HG02763 (cell line): ENCODE data around the gene ZNF335.

Experiments used
- ATAC-seq: cut with Tn5 transposase; IDR thresholded peaks from one replicate; pipeline ENCODE4 v1.9.1; 2021; ENCODE audit warnings: mild to moderate bottlenecking, moderate library complexity; ENCODE audit not compliant: unreplicated experiment

Gene ZNF335, protein sequence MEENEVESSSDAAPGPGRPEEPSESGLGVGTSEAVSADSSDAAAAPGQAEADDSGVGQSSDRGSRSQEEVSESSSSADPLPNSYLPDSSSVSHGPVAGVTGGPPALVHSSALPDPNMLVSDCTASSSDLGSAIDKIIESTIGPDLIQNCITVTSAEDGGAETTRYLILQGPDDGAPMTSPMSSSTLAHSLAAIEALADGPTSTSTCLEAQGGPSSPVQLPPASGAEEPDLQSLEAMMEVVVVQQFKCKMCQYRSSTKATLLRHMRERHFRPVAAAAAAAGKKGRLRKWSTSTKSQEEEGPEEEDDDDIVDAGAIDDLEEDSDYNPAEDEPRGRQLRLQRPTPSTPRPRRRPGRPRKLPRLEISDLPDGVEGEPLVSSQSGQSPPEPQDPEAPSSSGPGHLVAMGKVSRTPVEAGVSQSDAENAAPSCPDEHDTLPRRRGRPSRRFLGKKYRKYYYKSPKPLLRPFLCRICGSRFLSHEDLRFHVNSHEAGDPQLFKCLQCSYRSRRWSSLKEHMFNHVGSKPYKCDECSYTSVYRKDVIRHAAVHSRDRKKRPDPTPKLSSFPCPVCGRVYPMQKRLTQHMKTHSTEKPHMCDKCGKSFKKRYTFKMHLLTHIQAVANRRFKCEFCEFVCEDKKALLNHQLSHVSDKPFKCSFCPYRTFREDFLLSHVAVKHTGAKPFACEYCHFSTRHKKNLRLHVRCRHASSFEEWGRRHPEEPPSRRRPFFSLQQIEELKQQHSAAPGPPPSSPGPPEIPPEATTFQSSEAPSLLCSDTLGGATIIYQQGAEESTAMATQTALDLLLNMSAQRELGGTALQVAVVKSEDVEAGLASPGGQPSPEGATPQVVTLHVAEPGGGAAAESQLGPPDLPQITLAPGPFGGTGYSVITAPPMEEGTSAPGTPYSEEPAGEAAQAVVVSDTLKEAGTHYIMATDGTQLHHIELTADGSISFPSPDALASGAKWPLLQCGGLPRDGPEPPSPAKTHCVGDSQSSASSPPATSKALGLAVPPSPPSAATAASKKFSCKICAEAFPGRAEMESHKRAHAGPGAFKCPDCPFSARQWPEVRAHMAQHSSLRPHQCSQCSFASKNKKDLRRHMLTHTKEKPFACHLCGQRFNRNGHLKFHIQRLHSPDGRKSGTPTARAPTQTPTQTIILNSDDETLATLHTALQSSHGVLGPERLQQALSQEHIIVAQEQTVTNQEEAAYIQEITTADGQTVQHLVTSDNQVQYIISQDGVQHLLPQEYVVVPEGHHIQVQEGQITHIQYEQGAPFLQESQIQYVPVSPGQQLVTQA (N-terminal part only)

DNA sequence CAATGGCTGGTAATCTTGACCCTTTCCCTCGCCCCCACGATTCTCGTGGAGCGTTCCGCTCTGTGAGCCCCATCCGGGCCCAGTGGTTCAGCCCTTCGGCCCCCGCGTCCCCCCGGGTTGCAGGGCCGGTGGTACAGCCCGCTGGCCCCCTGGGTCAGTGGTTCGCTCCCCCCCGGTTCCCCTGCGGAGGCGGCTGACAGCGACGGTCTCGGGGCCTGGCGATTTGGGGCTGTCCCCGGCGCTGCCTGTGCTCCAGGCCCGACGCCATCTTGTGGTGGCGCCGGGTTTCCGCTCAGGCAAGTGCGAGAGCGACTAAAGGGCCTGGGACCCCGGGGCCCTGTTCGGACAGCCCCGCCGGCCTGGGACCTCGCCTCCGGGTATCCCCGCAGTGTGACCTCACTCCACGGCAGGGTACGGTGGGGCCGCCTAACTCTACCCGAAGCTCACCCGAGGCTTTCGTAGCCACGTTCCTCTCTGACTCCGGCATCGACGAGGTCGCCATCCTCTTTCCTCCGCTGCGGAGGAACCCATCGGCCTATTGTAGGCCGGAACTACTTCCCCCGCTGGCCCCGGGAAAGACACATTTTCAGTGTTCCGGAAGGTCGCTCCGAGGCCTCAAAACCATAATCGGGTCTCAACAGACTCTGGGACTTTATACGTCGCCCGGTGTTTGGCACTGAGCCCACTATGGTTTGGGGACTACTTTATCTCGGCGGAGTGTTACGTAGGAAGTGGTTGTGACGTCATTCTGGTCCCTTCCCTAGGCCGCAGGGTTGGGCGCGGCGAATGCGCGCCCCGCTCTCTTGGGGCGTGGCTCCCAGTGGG is at the start of gene ZNF335:
Gene ZNF335 (minus strand): TSS at position 529 of the 825 bp plus-strand sequence. CDS start 793 bp downstream, outside the sequence.
- peak; percentile 76 for ATAC-seq

DNA sequence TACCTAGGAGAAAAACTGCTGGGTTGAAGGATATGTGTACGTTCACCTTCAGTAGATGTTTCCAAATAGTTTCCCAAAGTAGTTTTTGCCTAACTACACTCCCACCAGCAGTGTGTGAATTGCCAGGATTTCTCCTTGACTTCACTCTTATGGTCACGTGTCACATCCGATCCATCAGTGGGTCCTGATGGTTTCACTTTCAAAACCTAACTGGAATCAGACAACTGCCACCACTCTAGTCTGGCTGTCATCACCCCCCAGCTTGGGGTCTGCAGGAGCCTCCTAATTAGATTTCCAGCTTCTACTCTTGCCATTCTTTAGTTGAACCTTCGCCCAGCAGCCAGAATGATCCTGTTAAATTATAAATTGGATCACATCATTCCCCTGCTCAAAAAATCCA is 48.6 kb upstream of the ZNF335 start:
- no peak for ATAC-seq

DNA sequence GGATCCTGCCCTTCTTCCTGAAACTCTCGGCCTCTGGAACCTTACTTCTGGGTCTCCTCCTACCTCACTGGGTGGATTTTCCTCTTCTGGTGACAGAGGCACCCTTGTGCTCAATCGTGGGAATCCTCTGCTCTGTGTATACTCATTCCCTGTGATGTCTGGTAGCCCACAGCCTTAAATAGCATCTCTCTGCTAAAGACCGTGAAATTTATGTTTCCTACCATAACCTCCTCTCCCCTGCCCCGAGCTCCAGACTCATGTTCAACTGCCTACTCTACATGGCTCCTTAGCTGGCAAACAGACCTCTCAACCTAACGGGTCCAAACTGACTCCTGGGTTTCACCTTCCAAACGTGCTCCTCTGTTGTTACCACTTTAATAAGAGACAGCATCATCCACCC is 46.6 kb upstream of the ZNF335 start:
- ATAC-seq, result no peak

DNA sequence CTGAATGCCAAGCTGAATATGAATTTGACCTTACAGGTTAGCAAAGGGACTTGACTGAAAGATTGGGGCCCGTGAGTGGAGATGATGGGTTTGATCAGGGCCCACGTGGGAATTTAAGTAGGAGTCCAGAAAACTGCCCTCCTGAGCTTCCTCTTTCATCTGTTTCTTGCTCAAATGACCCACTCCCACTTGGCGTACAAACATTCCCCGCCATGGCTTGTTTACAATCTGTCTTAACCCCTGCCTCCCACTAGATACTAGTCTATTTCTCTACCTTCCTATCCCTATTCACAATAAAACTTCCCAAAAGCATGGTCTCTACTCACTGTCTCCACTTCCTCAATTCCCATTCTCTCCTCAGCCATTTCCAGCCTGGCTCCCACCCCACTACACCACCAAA is 46.1 kb upstream of the ZNF335 start:
- ATAC-seq, result no peak

DNA sequence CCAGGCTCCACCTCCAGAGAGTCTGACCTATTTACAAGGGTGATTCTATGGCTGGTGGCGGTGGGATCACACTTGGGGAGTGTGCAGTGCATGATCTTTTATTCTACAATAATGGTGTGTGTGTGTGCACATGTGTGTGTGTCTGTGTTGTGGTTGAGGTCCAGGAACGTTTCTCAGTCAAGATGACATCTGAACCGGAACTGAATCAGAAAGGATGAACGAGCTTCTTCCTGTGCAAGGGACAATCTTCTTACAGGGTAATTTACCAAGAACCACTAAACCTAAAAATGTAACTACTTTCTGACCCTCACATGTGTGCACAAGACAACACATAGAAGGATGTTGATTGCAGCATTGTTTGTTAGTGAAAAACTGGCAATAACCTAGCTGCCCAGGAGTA is 45.3 kb upstream of the ZNF335 start:
- no peak for ATAC-seq

DNA sequence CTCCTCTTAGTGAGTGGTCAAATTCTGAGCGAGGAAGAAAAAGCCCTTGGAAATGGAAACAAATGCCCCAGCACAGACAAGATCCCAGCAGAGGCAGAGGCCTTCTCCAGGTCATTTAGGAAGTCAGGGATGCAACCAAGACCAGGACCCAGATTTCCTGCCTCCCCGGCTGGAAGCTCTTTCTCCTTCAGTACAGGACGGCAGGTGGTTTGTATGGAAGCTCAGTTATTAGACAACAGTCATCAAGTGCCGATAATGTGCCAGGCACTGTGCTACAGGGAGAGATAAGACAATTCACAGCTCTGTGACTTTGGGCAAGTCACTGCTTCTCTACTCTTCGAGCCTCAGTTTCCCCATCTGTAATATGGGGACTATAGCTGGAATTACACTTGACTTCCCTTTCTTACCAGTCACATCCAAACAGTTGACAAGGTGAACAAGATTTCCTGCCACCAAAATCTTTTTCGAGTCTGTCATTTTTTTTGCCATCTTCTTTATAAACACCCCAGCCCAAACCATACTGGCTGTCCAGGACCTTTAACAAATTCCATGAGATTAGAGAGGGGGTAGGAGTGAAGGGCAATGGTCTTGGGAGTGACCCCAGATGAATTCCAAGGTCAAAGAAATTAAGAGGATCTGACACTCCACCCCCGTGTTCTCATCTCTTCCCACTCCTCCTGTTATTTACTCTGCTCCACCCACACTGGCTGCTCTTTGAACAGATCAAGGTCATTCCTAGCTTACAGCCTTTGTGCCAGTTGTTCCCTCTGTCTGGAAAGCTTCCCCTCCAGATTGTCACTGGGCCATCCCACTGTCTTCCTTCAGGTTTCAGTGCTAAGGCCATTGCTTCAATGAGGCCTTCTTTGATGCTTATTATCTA is 42.8 kb upstream of the ZNF335 start:
- ATAC-seq, result no peak

DNA sequence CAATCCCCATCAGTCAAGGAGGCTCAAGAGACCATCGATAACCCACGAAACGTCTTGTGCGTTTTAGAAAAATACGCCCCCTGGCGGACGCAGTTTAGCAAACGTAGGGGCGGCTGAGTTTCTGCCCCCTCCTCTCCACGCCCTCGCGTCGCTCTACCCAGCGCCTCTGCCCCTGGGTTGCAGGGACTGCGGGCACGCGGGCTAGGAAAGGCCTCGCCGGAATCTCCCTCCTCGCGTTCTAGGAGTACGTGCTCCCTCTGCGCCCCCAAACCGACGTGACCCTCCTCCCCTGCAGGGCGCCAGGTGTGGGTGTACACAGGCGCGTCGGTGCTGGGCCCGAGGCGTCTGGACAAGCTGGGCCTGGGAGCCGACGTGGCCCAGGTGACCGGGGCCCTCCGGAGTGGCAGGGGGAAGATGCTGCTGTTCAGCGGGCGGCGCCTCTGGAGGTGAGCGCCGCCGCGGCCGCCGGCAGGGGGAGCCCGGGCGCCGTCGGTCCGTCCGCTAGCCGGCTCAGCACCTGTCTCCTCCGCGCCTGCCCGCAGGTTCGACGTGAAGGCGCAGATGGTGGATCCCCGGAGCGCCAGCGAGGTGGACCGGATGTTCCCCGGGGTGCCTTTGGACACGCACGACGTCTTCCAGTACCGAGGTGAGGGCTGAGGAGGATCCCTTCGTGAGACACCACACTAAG is 42.0 kb upstream of the ZNF335 start:
- peak; percentile 77 for ATAC-seq

DNA sequence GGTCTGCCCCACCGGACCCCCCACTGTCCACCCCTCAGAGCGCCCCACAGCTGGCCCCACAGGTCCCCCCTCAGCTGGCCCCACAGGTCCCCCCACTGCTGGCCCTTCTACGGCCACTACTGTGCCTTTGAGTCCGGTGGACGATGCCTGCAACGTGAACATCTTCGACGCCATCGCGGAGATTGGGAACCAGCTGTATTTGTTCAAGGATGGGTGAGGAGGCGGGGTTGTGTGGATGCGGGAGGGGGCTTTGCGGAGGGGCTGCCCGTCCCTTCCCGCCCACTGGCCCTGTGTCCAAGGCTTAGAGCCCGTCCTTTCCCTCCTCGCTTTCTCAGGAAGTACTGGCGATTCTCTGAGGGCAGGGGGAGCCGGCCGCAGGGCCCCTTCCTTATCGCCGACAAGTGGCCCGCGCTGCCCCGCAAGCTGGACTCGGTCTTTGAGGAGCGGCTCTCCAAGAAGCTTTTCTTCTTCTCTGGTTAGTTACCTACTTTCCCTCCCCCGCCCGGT is 41.4 kb upstream of the ZNF335 start:
- ATAC-seq, result no peak

DNA sequence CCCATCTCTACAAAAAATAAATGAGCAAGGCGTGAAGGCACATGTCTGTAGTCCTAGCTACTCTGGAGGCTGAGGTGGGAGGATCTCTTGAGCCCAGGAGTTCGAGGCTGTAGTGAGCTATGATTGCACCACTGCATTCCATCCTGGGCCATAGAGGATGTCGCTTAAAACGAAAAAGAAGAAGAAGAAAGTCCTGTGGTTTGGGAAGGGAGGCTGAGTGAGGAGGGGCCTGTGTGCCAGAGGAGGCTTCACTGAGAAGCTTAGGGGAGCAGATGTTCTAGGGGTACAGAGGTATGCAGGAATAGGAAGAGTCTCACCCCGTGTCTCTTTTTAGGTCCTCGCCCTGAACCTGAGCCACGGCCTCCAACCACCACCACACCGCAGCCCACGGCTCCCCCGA is 40.9 kb upstream of the ZNF335 start:
- ATAC-seq, result no peak

DNA sequence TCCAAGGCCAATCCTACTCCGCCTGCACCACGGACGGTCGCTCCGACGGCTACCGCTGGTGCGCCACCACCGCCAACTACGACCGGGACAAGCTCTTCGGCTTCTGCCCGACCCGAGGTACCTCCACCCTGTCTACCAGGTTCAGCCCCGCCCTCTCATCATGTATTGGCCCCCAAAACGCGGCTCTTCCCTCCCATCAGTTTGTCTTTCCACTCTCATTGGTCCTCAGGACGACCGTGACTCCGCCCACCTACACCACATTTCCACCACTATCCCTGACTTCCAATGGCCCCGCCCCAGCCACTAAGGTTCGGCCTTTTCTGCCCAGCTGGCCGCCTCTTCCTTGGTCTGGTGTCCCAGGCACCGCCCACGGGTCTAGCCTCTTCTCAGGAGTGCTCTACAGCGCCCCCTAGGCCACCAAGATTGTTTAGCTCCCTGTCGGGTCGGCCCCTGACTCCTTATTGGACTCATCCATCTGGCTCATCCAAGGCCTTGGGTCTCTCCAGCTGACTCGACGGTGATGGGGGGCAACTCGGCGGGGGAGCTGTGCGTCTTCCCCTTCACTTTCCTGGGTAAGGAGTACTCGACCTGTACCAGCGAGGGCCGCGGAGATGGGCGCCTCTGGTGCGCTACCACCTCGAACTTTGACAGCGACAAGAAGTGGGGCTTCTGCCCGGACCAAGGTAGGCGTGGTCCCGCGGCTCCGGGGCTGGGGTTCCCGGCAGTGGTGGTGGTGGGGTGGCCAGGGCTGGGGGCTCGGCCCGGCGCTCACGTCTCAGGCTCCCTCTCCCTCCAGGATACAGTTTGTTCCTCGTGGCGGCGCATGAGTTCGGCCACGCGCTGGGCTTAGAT is 39.9 kb upstream of the ZNF335 start:
- ATAC-seq, result no peak

DNA sequence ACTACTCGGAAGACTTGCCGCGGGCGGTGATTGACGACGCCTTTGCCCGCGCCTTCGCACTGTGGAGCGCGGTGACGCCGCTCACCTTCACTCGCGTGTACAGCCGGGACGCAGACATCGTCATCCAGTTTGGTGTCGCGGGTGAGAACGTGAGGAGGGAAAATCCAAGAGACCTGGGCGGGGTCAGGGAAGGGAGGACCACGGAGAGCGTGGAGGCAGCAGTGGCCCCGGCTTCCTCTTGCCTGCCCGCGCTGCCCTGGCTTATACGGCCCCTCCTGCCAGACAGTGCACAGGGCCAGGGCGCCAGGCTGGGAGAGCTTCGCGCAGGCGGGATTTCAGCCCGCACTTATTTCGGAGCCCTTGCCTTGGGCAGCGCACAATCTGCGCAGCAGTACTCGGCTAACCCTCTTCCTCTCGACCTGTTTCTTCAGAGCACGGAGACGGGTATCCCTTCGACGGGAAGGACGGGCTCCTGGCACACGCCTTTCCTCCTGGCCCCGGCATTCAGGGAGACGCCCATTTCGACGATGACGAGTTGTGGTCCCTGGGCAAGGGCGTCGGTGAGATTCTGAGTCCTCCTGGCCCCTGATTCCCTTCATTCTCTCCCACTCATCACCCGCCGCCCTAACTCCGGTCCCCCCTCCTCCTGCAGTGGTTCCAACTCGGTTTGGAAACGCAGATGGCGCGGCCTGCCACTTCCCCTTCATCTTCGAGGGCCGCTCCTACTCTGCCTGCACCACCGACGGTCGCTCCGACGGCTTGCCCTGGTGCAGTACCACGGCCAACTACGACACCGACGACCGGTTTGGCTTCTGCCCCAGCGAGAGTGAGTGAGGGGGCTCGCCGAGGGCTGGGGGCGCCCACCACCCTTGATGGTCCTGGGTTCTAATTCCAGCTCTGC is 38.7 kb upstream of the ZNF335 start:
- no peak for ATAC-seq

DNA sequence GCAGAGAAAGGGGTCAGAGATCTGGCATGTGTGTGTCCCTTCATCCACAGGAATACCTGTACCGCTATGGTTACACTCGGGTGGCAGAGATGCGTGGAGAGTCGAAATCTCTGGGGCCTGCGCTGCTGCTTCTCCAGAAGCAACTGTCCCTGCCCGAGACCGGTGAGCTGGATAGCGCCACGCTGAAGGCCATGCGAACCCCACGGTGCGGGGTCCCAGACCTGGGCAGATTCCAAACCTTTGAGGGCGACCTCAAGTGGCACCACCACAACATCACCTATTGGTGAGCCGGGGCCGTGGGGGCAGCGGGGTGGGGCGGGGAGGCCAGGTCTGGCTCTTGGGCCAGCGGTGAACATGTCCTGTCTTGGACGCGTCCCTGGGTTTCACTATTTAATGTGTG is 37.8 kb upstream of the ZNF335 start:
- ATAC-seq, result no peak

DNA sequence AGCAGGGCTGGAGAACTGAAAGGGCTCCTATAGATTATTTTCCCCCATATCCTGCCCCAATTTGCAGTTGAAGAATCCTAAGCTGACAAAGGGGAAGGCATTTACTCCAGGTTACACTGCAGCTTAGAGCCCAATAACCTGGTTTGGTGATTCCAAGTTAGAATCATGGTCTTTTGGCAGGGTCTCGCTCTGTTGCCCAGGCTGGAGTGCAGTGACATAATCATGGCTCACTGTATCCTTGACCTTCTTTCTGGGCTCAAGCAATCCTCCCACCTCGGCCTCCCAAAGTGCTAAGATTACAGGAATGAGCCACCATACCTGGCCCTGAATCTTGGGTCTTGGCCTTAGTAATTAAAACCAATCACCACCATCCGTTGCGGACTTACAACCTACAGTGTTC is 35.7 kb upstream of the ZNF335 start:
- no peak for ATAC-seq

DNA sequence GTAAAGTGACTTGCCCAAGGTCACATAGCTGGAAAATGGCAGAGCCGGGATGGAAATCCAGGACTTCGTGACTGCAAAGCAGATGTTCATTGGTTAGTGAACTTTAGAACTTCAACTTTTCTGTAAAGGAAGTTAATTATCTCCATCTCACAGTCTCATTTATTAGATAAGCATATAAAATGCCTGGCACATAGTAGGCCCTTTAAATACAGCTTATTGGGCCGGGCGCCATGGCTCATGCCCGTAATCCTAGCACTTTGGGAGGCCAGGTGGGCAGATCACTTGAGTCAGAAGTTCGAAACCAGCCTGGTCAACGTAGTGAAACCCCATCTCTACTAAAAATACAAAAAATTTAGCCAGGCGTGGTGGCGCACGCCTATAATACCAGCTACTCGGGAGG is 35.0 kb upstream of the ZNF335 start:
- ATAC-seq, result no peak

DNA sequence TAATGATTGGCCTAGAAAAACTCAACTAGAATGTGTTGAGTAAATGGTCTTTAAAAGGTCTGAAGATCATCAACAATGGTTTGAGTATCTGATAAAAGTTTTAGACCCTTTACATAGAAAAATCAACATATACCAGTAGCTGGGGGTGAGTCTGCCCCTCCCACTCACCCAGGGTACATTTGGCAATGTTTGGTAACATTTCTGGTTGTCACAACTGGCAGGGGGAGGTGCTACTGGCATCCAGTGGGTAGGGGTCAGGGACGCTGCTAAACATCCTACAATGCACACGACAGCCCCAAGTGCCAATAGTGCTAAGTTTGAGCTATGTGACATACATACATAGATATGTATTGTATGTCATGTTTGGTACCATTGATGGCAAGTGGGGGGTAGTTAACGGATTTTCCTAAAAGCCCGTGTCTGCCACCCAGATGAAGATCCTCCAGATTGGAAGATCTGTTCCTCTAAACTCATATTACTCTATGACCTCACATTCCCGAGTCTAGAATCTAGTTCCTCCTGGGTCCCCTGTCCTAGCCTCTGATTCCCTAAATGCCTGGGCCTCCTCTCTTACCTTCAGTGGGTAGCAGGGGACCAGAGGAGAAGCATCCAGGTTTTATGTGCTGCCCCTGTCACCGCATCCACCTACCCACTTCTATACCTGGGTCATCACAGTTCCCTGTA is 34.2 kb upstream of the ZNF335 start:
- ATAC-seq, result no peak

DNA sequence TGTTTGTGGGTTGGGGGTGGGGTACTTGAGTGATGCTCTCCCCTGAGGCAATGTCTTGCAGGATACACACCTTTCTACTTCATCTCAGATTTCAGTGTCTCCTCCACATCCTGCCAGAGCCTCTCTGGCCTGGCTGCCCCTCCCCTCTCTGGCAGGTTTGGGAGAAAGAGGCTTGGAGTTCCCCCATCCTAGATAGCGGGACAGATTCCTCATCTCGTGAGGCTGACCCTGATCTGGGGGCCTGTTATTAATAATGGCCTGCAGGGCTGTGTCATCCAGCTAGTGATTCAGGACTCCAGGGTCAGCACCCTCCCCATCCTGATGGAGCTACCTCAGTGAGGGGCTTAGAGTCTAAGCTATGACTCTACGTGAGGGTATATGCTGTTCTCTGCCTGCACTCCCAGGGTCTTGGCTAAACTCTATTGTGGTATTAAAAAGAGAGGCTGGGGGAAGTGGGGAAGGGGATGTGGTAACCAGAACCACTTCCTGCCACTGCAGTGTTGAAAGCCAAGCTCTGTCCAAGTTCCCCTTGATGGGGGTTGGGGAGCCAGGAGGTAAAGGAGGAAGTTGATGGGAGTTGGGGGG is 33.0 kb upstream of the ZNF335 start:
- ATAC-seq, result no peak
